Measurements from ENCODE around the gene HIGD2A.

- no peak for TF ChIP-seq SNIP1 (IDR thresholded peaks at IDR 0.05; ENCODE audit: low read depth)
- TF ChIP-seq RFX1 (IDR thresholded peaks at IDR 0.05): no peak
- TF ChIP-seq, protein P1, sequence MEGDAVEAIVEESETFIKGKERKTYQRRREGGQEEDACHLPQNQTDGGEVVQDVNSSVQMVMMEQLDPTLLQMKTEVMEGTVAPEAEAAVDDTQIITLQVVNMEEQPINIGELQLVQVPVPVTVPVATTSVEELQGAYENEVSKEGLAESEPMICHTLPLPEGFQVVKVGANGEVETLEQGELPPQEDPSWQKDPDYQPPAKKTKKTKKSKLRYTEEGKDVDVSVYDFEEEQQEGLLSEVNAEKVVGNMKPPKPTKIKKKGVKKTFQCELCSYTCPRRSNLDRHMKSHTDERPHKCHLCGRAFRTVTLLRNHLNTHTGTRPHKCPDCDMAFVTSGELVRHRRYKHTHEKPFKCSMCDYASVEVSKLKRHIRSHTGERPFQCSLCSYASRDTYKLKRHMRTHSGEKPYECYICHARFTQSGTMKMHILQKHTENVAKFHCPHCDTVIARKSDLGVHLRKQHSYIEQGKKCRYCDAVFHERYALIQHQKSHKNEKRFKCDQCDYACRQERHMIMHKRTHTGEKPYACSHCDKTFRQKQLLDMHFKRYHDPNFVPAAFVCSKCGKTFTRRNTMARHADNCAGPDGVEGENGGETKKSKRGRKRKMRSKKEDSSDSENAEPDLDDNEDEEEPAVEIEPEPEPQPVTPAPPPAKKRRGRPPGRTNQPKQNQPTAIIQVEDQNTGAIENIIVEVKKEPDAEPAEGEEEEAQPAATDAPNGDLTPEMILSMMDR (IDR thresholded peaks at IDR 0.05 in 2 of 3, conservative IDR thresholded peaks at IDR 0.05 in 1 of 3; ENCODE audit: insufficient read depth in 2 of 3, low read depth in 1 of 3, low read length in 3 of 3): no peak
- no peak for TF ChIP-seq MAX (CRISPR knock-in tag; IDR thresholded peaks at IDR 0.05)
- no peak for TF ChIP-seq SP1 (CRISPR knock-in tag; IDR thresholded peaks at IDR 0.05)
- no peak for TF ChIP-seq HDAC6 (IDR thresholded peaks at IDR 0.05; ENCODE audit: low read depth, low read length)
- TF ChIP-seq FIP1L1 (IDR thresholded peaks at IDR 0.05; ENCODE audit: low read depth, low read length, poor library complexity, severe bottlenecking): no peak
- no peak for TF ChIP-seq ZBTB43 (CRISPR knock-in tag; IDR thresholded peaks at IDR 0.05)
- TF ChIP-seq ZNF121 (CRISPR knock-in tag; conservative IDR thresholded peaks at IDR 0.05): peak; percentile 51; the same call in 1 of the 2 replicates
Observed at GRCh38 chr5:176387384-176387925, 1.1 kb upstream of the HIGD2A start.
